HG03064 (cell line): ENCODE measurements around the gene CDS2.

ENCODE experiments used
- ATAC-seq: cut with Tn5 transposase; IDR thresholded peaks from one replicate; pipeline ENCODE4 v1.9.1; 2021; ENCODE audit warnings: low read depth; ENCODE audit not compliant: unreplicated experiment

The CDS2 gene

GRCh38 chr20:5118220-5119142 lies 8.3 kb upstream of the CDS2 start:
- ATAC-seq, result no peak

GRCh38 chr20:5119143-5119434 lies 7.7 kb upstream of the CDS2 start:
- ATAC-seq, result no peak

GRCh38 chr20:5119435-5120184 lies 7.2 kb upstream of the CDS2 start, which contains the start of gene PCNA:
Gene PCNA, minus strand, starts transcription at chr20:5119958. Its CDS starts 160 bp downstream, at chr20:5119798.
- peak; percentile 92 for ATAC-seq

- no peak for ATAC-seq
These were observed 6.7 kb upstream of the CDS2 start for GRCh38 chr20:5120185-5120476.

GRCh38 chr20:5122873-5123260 lies 3.9 kb upstream of the CDS2 start:
- ATAC-seq, result no peak

- ATAC-seq, result peak; percentile 31
These were observed 523 bp downstream of the CDS2 start for GRCh38 chr20:5127204-5127858.

GRCh38 chr20:5127859-5128424 lies 1.1 kb downstream of the CDS2 start:
- no peak for ATAC-seq

GRCh38 chr20:5128886-5129285 lies 2.1 kb downstream of the CDS2 start:
- ATAC-seq, result no peak

- ATAC-seq, result no peak
These were observed 4.7 kb downstream of the CDS2 start for GRCh38 chr20:5131502-5131901.

GRCh38 chr20:5133998-5134397 lies 7.2 kb downstream of the CDS2 start:
- no peak for ATAC-seq

GRCh38 chr20:5135363-5136012 lies 8.7 kb downstream of the CDS2 start:
- ATAC-seq, result no peak

- no peak for ATAC-seq
These were observed 9.3 kb downstream of the CDS2 start for GRCh38 chr20:5136096-5136495.

- no peak for ATAC-seq
These were observed 13.4 kb downstream of the CDS2 start for GRCh38 chr20:5140195-5140594.

GRCh38 chr20:5141615-5142014 lies 14.8 kb downstream of the CDS2 start:
- ATAC-seq, result no peak

- no peak for ATAC-seq
These were observed 17.0 kb downstream of the CDS2 start for GRCh38 chr20:5143851-5144250.

- ATAC-seq, result no peak
These were observed 18.7 kb downstream of the CDS2 start for GRCh38 chr20:5145365-5146098.

GRCh38 chr20:5146099-5146668 lies 19.4 kb downstream of the CDS2 start:
- no peak for ATAC-seq

GRCh38 chr20:5146871-5147592 lies 20.2 kb downstream of the CDS2 start:
- no peak for ATAC-seq

- no peak for ATAC-seq
These were observed 21.8 kb downstream of the CDS2 start for GRCh38 chr20:5148581-5148980.
